ENCODE data around the gene SH3PXD2A. TPM values are rescaled to one million over a fixed set of nuclear protein-coding genes. Genes with fewer than 3 reads are reported as not detected.

The SH3PXD2A gene
- total and polyA plus RNA-seq, 9 of the 15 experiments (the other 6 are each of a cell fraction or from before 2014, with no cell fraction given) = 0.41 to 9.3 (median 2.5) TPM

- FAIRE-seq = no peak
- Histone ChIP-seq H2AFZ (ENCODE audit: low read depth, low read length) (no peak overlapping the region), H3K27ac (ENCODE audit: extremely low read depth, low read depth, low read length) (no peak overlapping the region), H3K9ac (ENCODE audit: insufficient read depth in 1 of 2, low read depth in 2 of 2, low read length in 2 of 2) (no peak overlapping the region), H3K79me2 (ENCODE audit: control insufficient read depth, insufficient read depth, low read length) (no peaks in the 10 kb centered on the region), H3K4me3 (no peak overlapping the region), H4K20me1 (replicated peaks; ENCODE audit: control insufficient read depth, insufficient read depth, low read length) (no peaks in the 10 kb centered on the region), H3K36me3 (ENCODE audit: control insufficient read depth, insufficient read depth, low read length) (no peaks in the 10 kb centered on the region), H3K4me1 (replicated peaks in 1 of 2; ENCODE audit: control insufficient read depth in 2 of 2, insufficient read depth in 2 of 2, low read length in 2 of 2) (no peaks in the 10 kb centered on the region; a peak in 1 of 5 replicates), H3K4me2 (ENCODE audit: insufficient read depth, low read length) (no peak overlapping the region), H3K9me3 (replicated peaks; ENCODE audit: control insufficient read depth, insufficient read depth, low read depth, low read length) (no peaks in the 10 kb centered on the region), H3K9me1 (ENCODE audit: control insufficient read depth, insufficient read depth, low read length) (no peaks in the 10 kb centered on the region), H3K27me3 (ENCODE audit: control insufficient read depth in 2 of 2, insufficient read depth in 2 of 2, low read length in 2 of 2) (peaks cover 4 to 42% of the 10 kb centered on the region in 2 experiments; a peak in 4 of 5 replicates)
- DNase-seq (ENCODE audit: extremely low read depth in 1 of 4, low spot score in 3 of 4) = no peak
- CTCF ChIA-PET (ENCODE audit: low intra/inter-chr PET ratio) = no interaction called here
- no peak for ATAC-seq
- BruUV-seq (replicated peaks) = no TSS peak
- 2% methylated on average over 3 of the region's 3 CpGs for WGBS (ENCODE audit: insufficient coverage, low coverage, missing lambda C conversion rate)
- TF ChIP-seq GTF2B (IDR thresholded peaks at IDR 0.05; ENCODE audit: extremely low read depth, insufficient read length) (no peak), NUFIP1 (IDR thresholded peaks at IDR 0.05; ENCODE audit: partially characterized antibody) (no peak), ZNF41 (CRISPR knock-in tag; conservative IDR thresholded peaks at IDR 0.05) (no peak), ZNF449 (CRISPR knock-in tag; IDR thresholded peaks at IDR 0.05) (no peak), ZNF79 (CRISPR knock-in tag; IDR thresholded peaks at IDR 0.05; ENCODE audit: low read depth) (no peak), ZC3H11A (IDR thresholded peaks at IDR 0.05; ENCODE audit: low read depth, low read length) (no peak), ZNF436 (CRISPR knock-in tag; IDR thresholded peaks at IDR 0.05) (no peak), RAD51 (IDR thresholded peaks at IDR 0.05; ENCODE audit: borderline replicate concordance, low read depth) (no peak), ZBTB43 (CRISPR knock-in tag; IDR thresholded peaks at IDR 0.05) (no peak), KAT8 (IDR thresholded peaks at IDR 0.05; ENCODE audit: low read depth) (no peak), E2F3 (CRISPR knock-in tag; IDR thresholded peaks at IDR 0.05) (no peak), RB1 (IDR thresholded peaks at IDR 0.05; ENCODE audit: low read depth) (no peak), RBM22 (IDR thresholded peaks at IDR 0.05; ENCODE audit: low read depth, low read length, poor library complexity, severe bottlenecking) (no peak), PCBP2 (IDR thresholded peaks at IDR 0.05; ENCODE audit: low read depth, low read length, poor library complexity, severe bottlenecking) (no peak), JUN (IDR thresholded peaks at IDR 0.05; ENCODE audit: borderline replicate concordance, low read depth, low read length) (no peak), JUN (CRISPR knock-in tag; IDR thresholded peaks at IDR 0.05; ENCODE audit: borderline replicate concordance) (no peak), POLR2G (IDR thresholded peaks at IDR 0.05; ENCODE audit: low read depth, low read length) (no peak), KDM1A (IDR thresholded peaks at IDR 0.05) (no peak), HCFC1 (IDR thresholded peaks at IDR 0.05; ENCODE audit: low read depth, low read length) (no peak)
- intact Hi-C loops (cut with micrococcal nuclease) = no loop called here
- in situ Hi-C loops (cut with MboI) = no loop called here
- POLR2A ChIA-PET = interaction anchor here (1.0 kb wide), 1 partner anchor 328 kb away, joined by 3 read pairs; no protein-coding TSS in a partner anchor
These were observed 61.9 kb downstream of the SH3PXD2A start for GRCh38 chr10:103793429-103793828.

Measured in K562 (cell line).